H1 (cell line): ENCODE results near the gene IFNGR1. TPM values are rescaled to one million over a fixed set of nuclear protein-coding genes. Genes with fewer than 3 reads are reported as not detected.

Experiments used
- CTCF ChIA-PET: fragments of 300-600 bp; sonication (Branson Sonifier 250); formaldehyde crosslinking; loops from one replicate; lab custom pipeline; 2021; ENCODE audit not compliant: partially characterized antibody; lab: Charles Lee
- POLR2A ChIA-PET: fragments of 300-600 bp; sonication (Branson Sonifier 250); formaldehyde crosslinking; loops from one replicate; lab custom pipeline; 2021; ENCODE audit warnings: inconsistent platforms; ENCODE audit not compliant: partially characterized antibody; lab: Charles Lee
- DNase-seq, 2 experiments: peaks; one replicate each; pipeline versions ENCODE4 v3.0.0 to v3.0.0-alpha.2; 2010 to 2022; ENCODE audit warnings: low spot score in 2 of 2, low read depth in 1 of 2, mixed read lengths in 1 of 2
- FAIRE-seq: peaks from 2 replicates; lab custom pipeline; 2011; peaks lifted over from hg19 to GRCh38; lab: Jason Lieb, UNC
- H2AFZ ChIP-seq: 2 replicates; pipeline ENCODE4 v1.8.1; 2012; ENCODE audit warnings: low read length, inconsistent platforms
- H2AK5ac ChIP-seq: 2 replicates; pipeline ENCODE4 v1.6.1; 2013; ENCODE audit warnings: low read depth, low read length
- H2BK120ac ChIP-seq: replicated peaks from 2 replicates; pipeline ENCODE3; 2013; ENCODE audit warnings: low read depth, low read length, inconsistent platforms
- H2BK12ac ChIP-seq: 2 replicates; pipeline ENCODE4 v1.6.1; 2013; ENCODE audit warnings: low read depth, low read length
- H2BK15ac ChIP-seq: 2 replicates; pipeline ENCODE4 v1.6.1; 2013; ENCODE audit warnings: low read length
- H2BK20ac ChIP-seq: 2 replicates; pipeline ENCODE4 v1.6.1; 2013; ENCODE audit warnings: low read length
- H2BK5ac ChIP-seq: 2 replicates; pipeline ENCODE4 v1.6.1; 2013; ENCODE audit warnings: low read depth, low read length
- H3K14ac ChIP-seq: 2 replicates; pipeline ENCODE4 v1.6.1; 2013; ENCODE audit warnings: inconsistent platforms; ENCODE audit not compliant: insufficient read length
- H3K18ac ChIP-seq: 2 replicates; pipeline ENCODE4 v1.6.1; 2013; ENCODE audit warnings: low read length; ENCODE audit errors: extremely low read depth
- H3K23ac ChIP-seq: 2 replicates; pipeline ENCODE4 v1.6.1; 2013; ENCODE audit warnings: inconsistent platforms; ENCODE audit not compliant: insufficient read length
- H3K23me2 ChIP-seq: 2 replicates; pipeline ENCODE4 v1.6.1; 2013; ENCODE audit warnings: low read depth, low read length
- H3K27ac ChIP-seq: 2 replicates; pipeline ENCODE4 v1.6.1; 2011; ENCODE audit warnings: low read depth, low read length, inconsistent platforms
- H3K27me3 ChIP-seq, 4 experiments: replicated peaks in 1 of 4; 1 replicate in 1 of 4; 2 replicates in 3 of 4; pipeline versions ENCODE4 v1.6.1 to v1.8.1; 2011 to 2013; ENCODE audit warnings: low read length in 3 of 4, mild to moderate bottlenecking in 3 of 4, inconsistent platforms in 2 of 4, mixed read lengths in 2 of 4, moderate library complexity in 1 of 4; ENCODE audit not compliant: control insufficient read depth in 3 of 4, insufficient read depth in 3 of 4; ENCODE audit errors: extremely low read depth in 1 of 4
- H3K36me3 ChIP-seq, 4 experiments: 2 replicates each; pipeline versions ENCODE4 v1.6.1 to v1.8.1; 2011 to 2013; ENCODE audit warnings: mild to moderate bottlenecking in 4 of 4, low read length in 3 of 4, moderate library complexity in 2 of 4, control low read depth in 1 of 4, inconsistent platforms in 1 of 4; ENCODE audit not compliant: insufficient read depth in 4 of 4, control insufficient read depth in 2 of 4
- H3K4ac ChIP-seq: replicated peaks from 2 replicates; pipeline ENCODE3; 2013; ENCODE audit warnings: low read length, low read depth, mixed read lengths, inconsistent platforms; ENCODE audit not compliant: insufficient read length
- H3K4me1 ChIP-seq, 4 experiments: replicated peaks in 1 of 4; 1 replicate in 1 of 4; 2 replicates in 3 of 4; pipeline versions ENCODE4 v1.6.1 to v1.8.1; 2011 to 2013; ENCODE audit warnings: low read length in 3 of 4, inconsistent platforms in 2 of 4, mixed read lengths in 1 of 4; ENCODE audit not compliant: insufficient read depth in 4 of 4, control insufficient read depth in 3 of 4
- H3K4me2 ChIP-seq, 2 experiments: 2 replicates each; pipeline versions ENCODE4 v1.6.1 to v1.8.1; 2011 to 2013; ENCODE audit warnings: low read depth in 2 of 2, low read length in 2 of 2, control low read depth in 1 of 2, inconsistent platforms in 1 of 2, mild to moderate bottlenecking in 1 of 2; ENCODE audit not compliant: insufficient read depth in 1 of 2
- H3K4me3 ChIP-seq, 4 experiments: fragments of 200-600, 300-600 bp in 1 of 4; sonication (generic), shearing (Covaris generic), sonication (Bioruptor Twin) in 1 of 4; 2 replicates each; pipeline versions ENCODE4 v1.5.1 to v1.8.1; 2011 to 2016; ENCODE audit warnings: low read length in 4 of 4, low read depth in 3 of 4, control low read depth in 2 of 4, inconsistent platforms in 2 of 4, mild to moderate bottlenecking in 2 of 4, mixed read lengths in 1 of 4, moderate library complexity in 1 of 4; ENCODE audit not compliant: insufficient read depth in 2 of 4; ENCODE audit errors: extremely low read depth in 1 of 4
- H3K56ac ChIP-seq: replicated peaks from 2 replicates; pipeline ENCODE3; 2013; ENCODE audit warnings: low read depth, mild to moderate bottlenecking, mixed read lengths, low read length, inconsistent platforms; ENCODE audit not compliant: insufficient read length
- H3K79me1 ChIP-seq: 2 replicates; pipeline ENCODE4 v1.6.1; 2013; ENCODE audit warnings: low read depth, low read length, control low read depth
- H3K79me2 ChIP-seq, 2 experiments: 2 replicates each; pipeline versions ENCODE4 v1.6.1 to v1.8.1; 2012 to 2013; ENCODE audit warnings: low read length in 2 of 2, mild to moderate bottlenecking in 2 of 2, inconsistent platforms in 1 of 2; ENCODE audit not compliant: insufficient read depth in 2 of 2, control insufficient read depth in 1 of 2
- H3K9ac ChIP-seq, 4 experiments: replicated peaks in 1 of 4; 1 replicate in 1 of 4; 2 replicates in 3 of 4; pipeline versions ENCODE4 v1.6.1 to v1.8.1; 2011 to 2013; ENCODE audit warnings: low read depth in 3 of 4, low read length in 3 of 4, control low read depth in 2 of 4, mild to moderate bottlenecking in 2 of 4, moderate library complexity in 2 of 4, inconsistent platforms in 1 of 4; ENCODE audit errors: extremely low read depth in 1 of 4
- H3K9me3 ChIP-seq, 2 experiments: 2 replicates each; pipeline versions ENCODE4 v1.6.1 to v1.8.1; 2012 to 2013; ENCODE audit warnings: mild to moderate bottlenecking in 2 of 2, moderate library complexity in 2 of 2, control low read depth in 1 of 2, inconsistent platforms in 1 of 2, low read depth in 1 of 2, low read length in 1 of 2, mixed read lengths in 1 of 2; ENCODE audit not compliant: insufficient read depth in 2 of 2
- H4K20me1 ChIP-seq, 2 experiments: replicated peaks in 1 of 2; 2 replicates each; pipeline versions ENCODE3 to v1.8.1; 2011 to 2013; ENCODE audit warnings: inconsistent platforms in 2 of 2, low read length in 2 of 2, mild to moderate bottlenecking in 1 of 2; ENCODE audit not compliant: insufficient read depth in 2 of 2, control insufficient read depth in 1 of 2
- H4K5ac ChIP-seq: 2 replicates; pipeline ENCODE4 v1.6.1; 2013; ENCODE audit warnings: low read length, low read depth, mixed read lengths, inconsistent platforms; ENCODE audit not compliant: insufficient read length
- H4K8ac ChIP-seq: 2 replicates; pipeline ENCODE4 v1.8.0; 2013; ENCODE audit warnings: mild to moderate bottlenecking, moderate library complexity, low read length, inconsistent platforms; ENCODE audit not compliant: insufficient read depth; ENCODE audit errors: extremely low read depth
- H4K91ac ChIP-seq: replicated peaks from 2 replicates; pipeline ENCODE3; 2013; ENCODE audit warnings: low read length, mixed read lengths, inconsistent platforms; ENCODE audit not compliant: insufficient read length
- CBX5 ChIP-seq: fragments of 300-800, 300-1000 bp; sonication (generic); IDR thresholded peaks from 2 replicates; pipeline ENCODE4 v1.7.1; 2016; ENCODE audit warnings: antibody characterized with exemption, low read length, low read depth
- CBX8 ChIP-seq: fragments of 300-800, 300-1000 bp; sonication (generic); IDR thresholded peaks from 2 replicates; pipeline ENCODE4 v1.7.1; 2016; ENCODE audit warnings: low read depth, low read length, borderline replicate concordance
- GABPA ChIP-seq: IDR thresholded peaks from 2 replicates; pipeline ENCODE4 v1.6.1; 2011; ENCODE audit warnings: mild to moderate bottlenecking, low read length, moderate library complexity, borderline replicate concordance; ENCODE audit not compliant: insufficient read depth
- JUND ChIP-seq: IDR thresholded peaks from 2 replicates; pipeline ENCODE4 v1.6.1; 2011; ENCODE audit warnings: mild to moderate bottlenecking, improper control_type of control experiment, low read length
- POLR2AphosphoS5 ChIP-seq: IDR thresholded peaks from 2 replicates; pipeline ENCODE4 v1.6.1; 2011; ENCODE audit warnings: low read depth, low read length
- RAD21 ChIP-seq, 2 experiments: IDR thresholded peaks in 1 of 2; conservative IDR thresholded peaks in 1 of 2; 2 replicates each; pipeline ENCODE4 v1.6.1; 2011; ENCODE audit warnings: low read depth in 2 of 2, low read length in 2 of 2, improper control_type of control experiment in 1 of 2, inconsistent platforms in 1 of 2, mild to moderate bottlenecking in 1 of 2, moderate library complexity in 1 of 2
- RBBP5 ChIP-seq: IDR thresholded peaks from 2 replicates; pipeline ENCODE4 v1.7.1; 2012; ENCODE audit warnings: low read depth, mild to moderate bottlenecking, inconsistent platforms, low read length, moderate library complexity, borderline replicate concordance
- RXRA ChIP-seq: IDR thresholded peaks from 2 replicates; pipeline ENCODE4 v1.6.1; 2011; ENCODE audit warnings: low read depth, mild to moderate bottlenecking, low read length, moderate library complexity; ENCODE audit not compliant: insufficient read depth
- TCF12 ChIP-seq: IDR thresholded peaks from 2 replicates; pipeline ENCODE4 v1.6.1; 2011; ENCODE audit warnings: low read depth, mild to moderate bottlenecking, low read length
- ZNF274 ChIP-seq: IDR thresholded peaks from 2 replicates; pipeline ENCODE4 v1.7.0; 2012; ENCODE audit warnings: low read length, borderline replicate concordance; ENCODE audit errors: extremely low read depth
- WGBS, 2 experiments: shearing (Covaris generic) in 1 of 2; methylation state at CpG; one replicate each; pipeline versions ENCODE4 v1.1.6 to v1.1.7; 2013 to 2015; ENCODE audit warnings: low lambda C conversion rate in 2 of 2, mixed read lengths in 2 of 2, inconsistent platforms in 1 of 2, low coverage in 1 of 2, missing lambda C conversion rate in 1 of 2; ENCODE audit not compliant: insufficient replicate concordance in 2 of 2, insufficient coverage in 1 of 2, insufficient read length in 1 of 2; ENCODE audit errors: extremely low coverage in 1 of 2, missing lambda C conversion rate in 1 of 2; 5-methylcytosine and 5-hydroxymethylcytosine counted together
- polyA plus RNA-seq, 7 experiments: library from polyadenylated mRNA; depleted of rRNA in 3 of 7; stranded (reverse) in 5 of 7; unstranded in 2 of 7; fragments of >200 nt in 5 of 7; fragments of 200-250 nt in 2 of 7; gene quantifications; 1 replicate in 5 of 7; 2 replicates in 1 of 7; 4 replicates in 1 of 7; pipeline versions ENCODE4 v1.2.1 to v1.2.3, GENCODE V29; 2011 to 2013; ENCODE audit warnings: missing spikeins in 2 of 7, mixed read lengths in 2 of 7
- total RNA-seq: library from RNA; stranded (reverse); fragmentation: NEBNext Ultra II Directional; extraction: Animal tissue kit (Norgen Biotek cat#: 25700); gene quantifications from 2 replicates; pipeline ENCODE4 v1.2.1, GENCODE V29; 2021
- TF ChIP-seq, protein P1 (sequence below): IDR thresholded peaks from 2 replicates; pipeline ENCODE4 v1.6.1; 2012; ENCODE audit warnings: low read length, inconsistent platforms

Gene IFNGR1
- total and polyA plus RNA-seq, 2 of the 8 experiments (the other 6 are each of a cell fraction or from before 2014, with no cell fraction given) = 9.7 to 20.9 TPM

- Histone ChIP-seq H3K18ac (no peak overlapping the region), H2BK5ac (no peak overlapping the region), H3K4me2 (no peak overlapping the region), H3K4ac (no peak overlapping the region), H3K36me3 (no peaks in the 10 kb centered on the region), H3K23me2 (no peaks in the 10 kb centered on the region), H2BK120ac (no peak overlapping the region), H2AFZ (no peak overlapping the region), H3K27ac (no peak overlapping the region), H3K4me1 (no peaks in the 10 kb centered on the region), H3K56ac (no peak overlapping the region), H3K79me1 (no peaks in the 10 kb centered on the region), H3K4me3 (no peak overlapping the region), H3K79me2 (no peaks in the 10 kb centered on the region), H3K9me3 (no peaks in the 10 kb centered on the region), H3K9ac (no peak overlapping the region), H3K14ac (no peak overlapping the region), H3K27me3 (no peaks in the 10 kb centered on the region), H4K5ac (no peak overlapping the region), H2BK12ac (no peak overlapping the region), H2AK5ac (no peak overlapping the region), H2BK20ac (no peak overlapping the region), H2BK15ac (no peak overlapping the region), H4K8ac (no peak overlapping the region), H3K23ac (no peak overlapping the region), H4K20me1 (no peaks in the 10 kb centered on the region), H4K91ac (no peak overlapping the region)
- ChIA-PET POLR2A (no interaction called here), CTCF (interaction anchor here (1.1 kb wide), 1 partner anchor 313 kb away, joined by 3 read pairs; no protein-coding TSS in a partner anchor)
- no peak for FAIRE-seq
- no peak for DNase-seq
- 88% methylated on average over 1 of the region's 1 CpG; no CpG with 5 or more reads in 1 of the 2 experiments for WGBS, 2 experiments
- no peak for TF ChIP-seq GABPA
- no peak for TF ChIP-seq RAD21 (IDR thresholded peaks at IDR 0.05 in 1 of 2, conservative IDR thresholded peaks at IDR 0.05 in 1 of 2; ENCODE audit: low read depth in 2 of 2, low read length in 2 of 2)
- no peak for TF ChIP-seq TCF12
- no peak for TF ChIP-seq CBX5
- TF ChIP-seq POLR2AphosphoS5 = no peak
- TF ChIP-seq, protein P1, sequence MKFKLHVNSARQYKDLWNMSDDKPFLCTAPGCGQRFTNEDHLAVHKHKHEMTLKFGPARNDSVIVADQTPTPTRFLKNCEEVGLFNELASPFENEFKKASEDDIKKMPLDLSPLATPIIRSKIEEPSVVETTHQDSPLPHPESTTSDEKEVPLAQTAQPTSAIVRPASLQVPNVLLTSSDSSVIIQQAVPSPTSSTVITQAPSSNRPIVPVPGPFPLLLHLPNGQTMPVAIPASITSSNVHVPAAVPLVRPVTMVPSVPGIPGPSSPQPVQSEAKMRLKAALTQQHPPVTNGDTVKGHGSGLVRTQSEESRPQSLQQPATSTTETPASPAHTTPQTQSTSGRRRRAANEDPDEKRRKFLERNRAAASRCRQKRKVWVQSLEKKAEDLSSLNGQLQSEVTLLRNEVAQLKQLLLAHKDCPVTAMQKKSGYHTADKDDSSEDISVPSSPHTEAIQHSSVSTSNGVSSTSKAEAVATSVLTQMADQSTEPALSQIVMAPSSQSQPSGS = no peak
- TF ChIP-seq JUND = no peak
- no peak for TF ChIP-seq ZNF274
- no peak for TF ChIP-seq RXRA
- TF ChIP-seq CBX8 = no peak
- no peak for TF ChIP-seq RBBP5
Observed at GRCh38 chr6:137246791-137247202, 27.6 kb upstream of the IFNGR1 start.
